Keratinocyte (primary cell): Measurements from ENCODE around the gene GSAP.

Experiments used
- EZH2 ChIP-seq: IDR thresholded peaks from one replicate; pipeline ENCODE4 v1.6.1; 2012; ENCODE audit warnings: inconsistent platforms, mild to moderate bottlenecking, low read length, moderate library complexity
- TF ChIP-seq, protein P1 (sequence below), 3 experiments: IDR thresholded peaks in 1 of 3; conservative IDR thresholded peaks in 1 of 3; optimal IDR thresholded peaks in 1 of 3; 2 replicates in 2 of 3; 3 replicates in 1 of 3; pipeline versions ENCODE3 to v1.5.1; 2011; ENCODE audit warnings: low read length in 3 of 3, mild to moderate bottlenecking in 3 of 3, moderate library complexity in 2 of 3, control low read depth in 1 of 3, inconsistent platforms in 1 of 3; ENCODE audit not compliant: insufficient read depth in 2 of 3; ENCODE audit errors: extremely low read depth in 1 of 3

DNA sequence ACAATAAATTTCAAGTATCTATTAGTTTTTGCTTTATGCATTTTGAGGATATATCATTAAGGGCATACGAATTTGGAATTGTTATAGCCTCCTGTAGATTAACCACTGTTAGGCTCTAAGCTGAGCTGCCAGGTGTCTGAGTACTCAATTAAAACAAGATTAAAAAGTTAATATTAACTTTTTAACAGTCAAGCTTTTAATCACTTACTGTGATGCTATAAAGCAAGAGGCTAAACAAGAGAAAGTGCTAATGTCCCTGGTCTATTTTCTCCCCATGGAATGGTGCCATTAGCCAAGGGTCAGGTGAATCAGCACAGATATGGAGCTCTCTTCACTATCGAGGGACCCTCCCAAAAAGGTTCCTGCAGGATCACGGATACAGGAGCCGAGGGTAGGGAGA lies 9.7 kb downstream of the GSAP start:
- TF ChIP-seq, protein P1, sequence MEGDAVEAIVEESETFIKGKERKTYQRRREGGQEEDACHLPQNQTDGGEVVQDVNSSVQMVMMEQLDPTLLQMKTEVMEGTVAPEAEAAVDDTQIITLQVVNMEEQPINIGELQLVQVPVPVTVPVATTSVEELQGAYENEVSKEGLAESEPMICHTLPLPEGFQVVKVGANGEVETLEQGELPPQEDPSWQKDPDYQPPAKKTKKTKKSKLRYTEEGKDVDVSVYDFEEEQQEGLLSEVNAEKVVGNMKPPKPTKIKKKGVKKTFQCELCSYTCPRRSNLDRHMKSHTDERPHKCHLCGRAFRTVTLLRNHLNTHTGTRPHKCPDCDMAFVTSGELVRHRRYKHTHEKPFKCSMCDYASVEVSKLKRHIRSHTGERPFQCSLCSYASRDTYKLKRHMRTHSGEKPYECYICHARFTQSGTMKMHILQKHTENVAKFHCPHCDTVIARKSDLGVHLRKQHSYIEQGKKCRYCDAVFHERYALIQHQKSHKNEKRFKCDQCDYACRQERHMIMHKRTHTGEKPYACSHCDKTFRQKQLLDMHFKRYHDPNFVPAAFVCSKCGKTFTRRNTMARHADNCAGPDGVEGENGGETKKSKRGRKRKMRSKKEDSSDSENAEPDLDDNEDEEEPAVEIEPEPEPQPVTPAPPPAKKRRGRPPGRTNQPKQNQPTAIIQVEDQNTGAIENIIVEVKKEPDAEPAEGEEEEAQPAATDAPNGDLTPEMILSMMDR (optimal IDR thresholded peaks at IDR 0.05 in 1 of 3, IDR thresholded peaks at IDR 0.05 in 1 of 3, conservative IDR thresholded peaks at IDR 0.05 in 1 of 3; ENCODE audit: extremely low read depth in 1 of 3, insufficient read depth in 2 of 3, low read length in 3 of 3) = no peak
- TF ChIP-seq EZH2 = no peak
